Spinal cord (tissue), 10 donors: ENCODE data around the gene EPB41. TPM values are rescaled to one million over a fixed set of nuclear protein-coding genes. Genes with fewer than 3 reads are reported as not detected.
"Not testable (repeated sequence)": the region's sequence is repeated elsewhere in the genome, so short reads cannot be mapped to it uniquely, and the experiment has no call there.

Experiments used
- DNase-seq, 6 donors: peaks; one replicate each; pipeline versions ENCODE4 v3.0.0 to v3.0.0-alpha.2; 2013 to 2015; ENCODE audit warnings: low spot score in 6 of 6, low read depth in 4 of 6
- H3K27ac ChIP-seq: one replicate; pipeline ENCODE4 v1.5.1; 2013; ENCODE audit warnings: low read depth, low read length, control low read depth
- H3K27me3 ChIP-seq: one replicate; pipeline ENCODE4 v1.6.1; 2013; ENCODE audit warnings: low read length; ENCODE audit not compliant: control insufficient read depth, insufficient read depth
- H3K36me3 ChIP-seq: one replicate; pipeline ENCODE4 v1.6.1; 2013; ENCODE audit warnings: low read length; ENCODE audit not compliant: control insufficient read depth, insufficient read depth
- H3K4me1 ChIP-seq: one replicate; pipeline ENCODE4 v1.6.1; 2013; ENCODE audit warnings: low read length; ENCODE audit not compliant: control insufficient read depth, insufficient read depth
- H3K4me3 ChIP-seq: one replicate; pipeline ENCODE4 v1.5.1; 2013; ENCODE audit warnings: low read depth, low read length, control low read depth
- H3K9me3 ChIP-seq: one replicate; pipeline ENCODE4 v1.6.1; 2013; ENCODE audit warnings: low read length; ENCODE audit not compliant: control insufficient read depth, insufficient read depth
- WGBS: methylation state at CpG from one replicate; pipeline ENCODE4 v1.1.5; 2013; ENCODE audit warnings: missing lambda C conversion rate; ENCODE audit not compliant: insufficient coverage; 5-methylcytosine and 5-hydroxymethylcytosine counted together
- polyA plus RNA-seq, 2 donors: library from polyadenylated mRNA; unstranded; fragments of 120-200 nt; gene quantifications; one replicate each; pipeline ENCODE4 v1.2.1, GENCODE V29; 2013; ENCODE audit not compliant: insufficient read length in 2 of 2
- total RNA-seq, 2 donors: library from RNA; depleted of rRNA in 1 of 2; stranded (reverse); fragments of 120-200 nt in 1 of 2; fragments of >200 nt in 1 of 2; gene quantifications; one replicate each; pipeline versions ENCODE4 v1.2.3 to v1.2.4, GENCODE V29; 2013 to 2014
- donor health status: healthy.

Gene EPB41
- total and polyA plus RNA-seq, 4 donors = 27.8 to 66.9 (median 41.1) TPM

DNA sequence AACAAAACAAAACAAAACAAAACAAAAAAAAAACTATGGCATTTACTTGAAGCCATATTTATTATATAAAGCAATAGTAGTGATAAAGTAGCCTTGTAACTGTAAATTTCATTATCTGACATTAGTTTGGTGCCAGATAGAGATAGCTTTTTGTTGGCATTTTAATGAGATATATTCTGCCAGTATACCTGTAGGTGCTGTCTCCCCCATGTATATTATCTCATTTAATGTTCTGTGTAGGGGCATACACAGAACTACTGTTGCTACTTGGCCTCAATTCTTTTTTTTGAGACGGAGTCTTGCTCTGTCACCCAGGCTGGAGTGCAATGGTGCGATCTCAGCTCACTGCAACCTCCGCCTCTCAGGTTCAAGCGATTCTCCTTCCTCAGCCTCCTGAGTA, 141.9 kb downstream of the EPB41 start:
- H3K4me1 ChIP-seq = no peaks in the 10 kb centered on the region
- WGBS = no CpG with 5 or more reads among the region's 4 CpGs
- H3K27ac ChIP-seq = no peak overlapping the region
- no peak for DNase-seq
- no peaks in the 10 kb centered on the region for H3K27me3 ChIP-seq
- no peak overlapping the region for H3K4me3 ChIP-seq
- no peaks in the 10 kb centered on the region for H3K9me3 ChIP-seq
- H3K36me3 ChIP-seq = no peaks in the 10 kb centered on the region

- Histone ChIP-seq H3K27me3 (no peaks in the 10 kb centered on the region), H3K9me3 (no peaks in the 10 kb centered on the region), H3K4me1 (no peaks in the 10 kb centered on the region), H3K4me3 (no peak overlapping the region), H3K27ac (no peak overlapping the region), H3K36me3 (no peaks in the 10 kb centered on the region)
- peak in 1 of 6 donors; percentile 83 for DNase-seq
Measured at GRCh38 chr1:29057700-29058099, 143.3 kb downstream of the EPB41 start.

GRCh38 chr1:29062157-29062942, 148.0 kb downstream of the EPB41 start:
- Histone ChIP-seq H3K9me3 (no peaks in the 10 kb centered on the region), H3K27ac (no peak overlapping the region), H3K4me1 (no peaks in the 10 kb centered on the region), H3K4me3 (no peak overlapping the region), H3K27me3 (no peaks in the 10 kb centered on the region), H3K36me3 (no peaks in the 10 kb centered on the region)
- WGBS = 73% methylated on average over 3 of the region's 4 CpGs
- no peak for DNase-seq

DNA sequence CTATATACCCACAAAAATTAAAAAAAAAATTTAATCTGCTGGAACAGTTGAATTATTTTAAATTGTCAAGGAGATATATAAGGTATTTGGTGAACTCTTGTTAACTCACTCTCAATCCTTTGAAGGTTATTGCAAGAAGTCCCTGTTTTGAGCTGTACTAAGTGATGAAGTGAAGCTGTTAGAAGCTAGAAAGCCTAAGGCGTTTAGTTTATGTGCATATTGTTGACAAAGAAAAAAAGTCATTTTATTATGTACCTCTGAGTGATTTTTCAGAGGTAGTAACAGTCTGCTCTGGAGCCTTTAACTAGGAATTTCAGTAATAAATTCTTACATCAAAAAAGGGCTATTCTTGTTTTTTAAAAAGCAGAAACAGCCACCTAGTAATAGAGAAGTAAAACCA, 149.7 kb downstream of the EPB41 start:
- no peak for DNase-seq
- Histone ChIP-seq H3K9me3 (no peaks in the 10 kb centered on the region), H3K4me3 (no peak overlapping the region), H3K27ac (no peak overlapping the region), H3K27me3 (no peaks in the 10 kb centered on the region), H3K36me3 (no peaks in the 10 kb centered on the region), H3K4me1 (no peaks in the 10 kb centered on the region)
- no CpG with 5 or more reads among the region's 1 CpG for WGBS

DNA sequence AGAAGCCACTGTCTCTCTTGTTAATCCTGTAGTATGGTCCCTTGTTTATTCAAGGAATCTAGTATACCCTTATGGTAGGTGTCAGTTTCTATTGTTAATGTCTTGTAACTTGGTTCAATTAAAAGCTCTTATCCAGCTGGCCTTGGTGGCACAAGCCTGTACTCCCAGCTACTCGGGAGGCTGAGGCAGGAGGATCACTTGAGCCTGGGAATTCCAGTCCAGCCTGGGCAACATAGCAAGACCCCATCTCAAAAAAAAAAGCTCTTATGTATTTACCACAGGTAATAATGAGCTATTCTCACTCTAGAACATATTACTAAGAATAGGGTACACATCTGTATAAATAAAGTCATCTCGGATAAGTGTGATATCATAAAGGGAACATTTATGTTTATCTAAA, 162.8 kb downstream of the EPB41 start:
- DNase-seq = no peak
- 88% methylated on average over 1 of the region's 2 CpGs for WGBS
- no peak overlapping the region for H3K4me3 ChIP-seq
- no peaks in the 10 kb centered on the region for H3K4me1 ChIP-seq
- no peaks in the 10 kb centered on the region for H3K36me3 ChIP-seq
- H3K27ac ChIP-seq = no peak overlapping the region
- H3K9me3 ChIP-seq = no peaks in the 10 kb centered on the region
- no peaks in the 10 kb centered on the region for H3K27me3 ChIP-seq

GRCh38 chr1:29079916-29080629, 165.7 kb downstream of the EPB41 start:
- not testable (repeated sequence) for H3K36me3 ChIP-seq, H3K9me3 ChIP-seq, H3K4me1 ChIP-seq, H3K27ac ChIP-seq, DNase-seq, H3K4me3 ChIP-seq, H3K27me3 ChIP-seq
- 91% methylated on average over 14 of the region's 16 CpGs for WGBS

DNA sequence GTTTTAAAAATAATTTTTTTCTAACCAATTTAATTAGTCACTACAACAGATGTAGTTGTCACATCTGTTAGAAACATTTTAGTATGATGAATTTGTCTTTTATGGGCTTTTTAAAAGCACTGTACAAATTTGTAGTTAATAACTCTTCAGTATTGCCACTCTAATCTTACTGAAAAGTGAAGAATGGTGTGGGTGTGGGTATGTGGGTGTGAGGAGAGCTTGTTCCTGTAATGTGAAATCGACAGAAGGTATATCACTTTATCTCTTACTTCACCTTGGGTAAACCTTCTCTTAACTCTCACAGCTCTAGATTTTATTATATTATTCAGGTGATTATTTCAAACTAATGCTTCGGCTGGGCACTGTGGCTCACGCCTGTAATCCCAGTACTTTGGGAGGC, 166.8 kb downstream of the EPB41 start:
- WGBS = 100% methylated on average over 1 of the region's 3 CpGs
- Histone ChIP-seq H3K4me1 (no peaks in the 10 kb centered on the region), H3K27me3 (no peaks in the 10 kb centered on the region), H3K36me3 (no peaks in the 10 kb centered on the region), H3K9me3 (no peaks in the 10 kb centered on the region), H3K27ac (no peak overlapping the region), H3K4me3 (no peak overlapping the region)
- DNase-seq = no peak

DNA sequence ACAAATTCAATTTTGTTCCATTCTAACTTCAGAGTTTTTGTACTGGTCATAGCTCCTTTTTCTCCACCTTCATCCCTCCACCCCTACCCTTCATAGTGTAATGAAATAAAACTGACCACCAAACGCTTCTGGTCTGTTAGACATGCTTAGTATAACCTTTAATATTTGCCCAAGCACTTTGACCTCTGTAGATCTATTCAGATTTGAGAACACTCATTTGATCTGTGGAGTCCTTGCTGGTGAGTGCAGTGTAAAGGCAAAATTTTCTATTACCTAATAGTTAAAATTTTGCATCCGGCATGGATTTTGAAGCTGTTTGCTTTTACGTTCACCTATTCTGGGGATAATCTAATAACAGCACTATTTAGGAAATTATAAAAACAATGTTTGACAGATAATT, 168.2 kb downstream of the EPB41 start:
- no peak overlapping the region for H3K27ac ChIP-seq
- H3K4me3 ChIP-seq = no peak overlapping the region
- H3K27me3 ChIP-seq = no peaks in the 10 kb centered on the region
- DNase-seq = no peak
- no peaks in the 10 kb centered on the region for H3K9me3 ChIP-seq
- WGBS = no CpG with 5 or more reads among the region's 3 CpGs
- H3K4me1 ChIP-seq = no peaks in the 10 kb centered on the region
- no peaks in the 10 kb centered on the region for H3K36me3 ChIP-seq

- Histone ChIP-seq H3K36me3 (no peaks in the 10 kb centered on the region), H3K9me3 (no peaks in the 10 kb centered on the region), H3K27me3 (no peaks in the 10 kb centered on the region), H3K4me3 (no peak overlapping the region), H3K4me1 (no peaks in the 10 kb centered on the region), H3K27ac (no peak overlapping the region)
- WGBS = no CpG with 5 or more reads among the region's 3 CpGs
- peak in 1 of 6 donors; percentile 10 for DNase-seq
Measured at GRCh38 chr1:29083317-29084195, 169.2 kb downstream of the EPB41 start.
